Endodermal cell (in vitro differentiated cells): ENCODE measurements around the gene CRELD1. TPM values are rescaled to one million over a fixed set of nuclear protein-coding genes. Genes with fewer than 3 reads are reported as not detected.

Experiments used
- DNase-seq: peaks from one replicate; pipeline ENCODE4 v3.0.0-alpha.2; 2017
- H3K27ac ChIP-seq: 2 replicates; pipeline ENCODE4 v1.5.1; 2013; ENCODE audit warnings: mild to moderate bottlenecking, low read depth, low read length, moderate library complexity
- H3K27me3 ChIP-seq: 2 replicates; pipeline ENCODE4 v1.6.1; 2013; ENCODE audit warnings: mild to moderate bottlenecking, low read length, moderate library complexity; ENCODE audit not compliant: insufficient read depth, control insufficient read depth, poor library complexity, severe bottlenecking
- H3K36me3 ChIP-seq: 2 replicates; pipeline ENCODE4 v1.7.0; 2013; ENCODE audit warnings: mild to moderate bottlenecking, low read length, moderate library complexity; ENCODE audit not compliant: control insufficient read depth, insufficient read depth
- H3K4me1 ChIP-seq: one replicate; pipeline ENCODE4 v1.7.0; 2013; ENCODE audit warnings: low read length; ENCODE audit not compliant: control insufficient read depth, insufficient read depth
- H3K4me3 ChIP-seq: 2 replicates; pipeline ENCODE4 v1.5.1; 2013; ENCODE audit warnings: mild to moderate bottlenecking, low read length, moderate library complexity
- H3K9ac ChIP-seq: 2 replicates; pipeline ENCODE4 v1.6.1; 2013; ENCODE audit warnings: mild to moderate bottlenecking, low read length, moderate library complexity; ENCODE audit not compliant: poor library complexity, severe bottlenecking; ENCODE audit errors: extremely low read depth
- H3K9me3 ChIP-seq: 2 replicates; pipeline ENCODE4 v1.6.1; 2013; ENCODE audit warnings: mild to moderate bottlenecking, low read length, moderate library complexity; ENCODE audit not compliant: control insufficient read depth
- H3K27ac Mint-ChIP-seq: 2 replicates; pipeline ENCODE4 v1.8.0; 2020; ENCODE audit warnings: mixed read lengths
- H3K27me3 Mint-ChIP-seq: 2 replicates; pipeline ENCODE4 v1.8.0; 2021; ENCODE audit warnings: mild to moderate bottlenecking, mixed read lengths; ENCODE audit not compliant: insufficient read depth
- H3K36me3 Mint-ChIP-seq: 2 replicates; pipeline ENCODE4 v1.8.0; 2020; ENCODE audit warnings: low read depth, mixed read lengths
- H3K4me1 Mint-ChIP-seq: 2 replicates; pipeline ENCODE4 v1.8.0; 2020; ENCODE audit warnings: mixed read lengths
- H3K4me3 Mint-ChIP-seq: 2 replicates; pipeline ENCODE4 v1.8.0; 2020; ENCODE audit warnings: mild to moderate bottlenecking, moderate library complexity, mixed read lengths
- H3K9me3 Mint-ChIP-seq: 2 replicates; pipeline ENCODE4 v1.8.0; 2020; ENCODE audit warnings: mild to moderate bottlenecking, mixed read lengths
- WGBS, 2 experiments: methylation state at CpG; one replicate each; pipeline versions ENCODE4 v1.1.5 to v1.1.7; 2013; ENCODE audit warnings: missing lambda C conversion rate in 2 of 2, mixed read lengths in 1 of 2; ENCODE audit not compliant: insufficient coverage in 1 of 2, insufficient read length in 1 of 2; 5-methylcytosine and 5-hydroxymethylcytosine counted together
- total RNA-seq, 2 donors: library from RNA; stranded (reverse); fragmentation: NEBNext Ultra II Directional in 1 of 2; extraction: Animal tissue kit (Norgen Biotek cat#: 25700) in 1 of 2; gene quantifications; 2 replicates in 1 of 2; 3 replicates in 1 of 2; pipeline ENCODE4 v1.2.1, GENCODE V29; 2021
- TF ChIP-seq, protein P1 (sequence below): fragments of 200-600 bp; sonication (generic); conservative IDR thresholded peaks from 2 replicates; pipeline ENCODE4 v1.5.0; 2021; ENCODE audit warnings: antibody characterized with exemption, mild to moderate bottlenecking

The CRELD1 gene
- total RNA-seq, 2 donors from 2014 or later = 35.7 to 43.2 TPM

GRCh38 chr3:9957214-9957613, 23.6 kb downstream of the CRELD1 start:
- Histone ChIP-seq H3K9me3 (no peaks in the 10 kb centered on the region), H3K27me3 (no peaks in the 10 kb centered on the region), H3K9ac (no peak overlapping the region), H3K4me1 (no peaks in the 10 kb centered on the region), H3K27ac (no peak overlapping the region), H3K4me3 (no peak overlapping the region), H3K36me3 (no peaks in the 10 kb centered on the region)
- Mint-ChIP-seq H3K27ac (no peak overlapping the region), H3K4me3 (no peak overlapping the region), H3K27me3 (peaks cover 9% of the 10 kb centered on the region), H3K4me1 (peaks cover 13% of the 10 kb centered on the region), H3K36me3 (peaks cover 5% of the 10 kb centered on the region), H3K9me3 (no peaks in the 10 kb centered on the region)
- 46 to 67% methylated on average over 2 to 4 of the region's 5 CpGs for WGBS, 2 experiments
- TF ChIP-seq, protein P1, sequence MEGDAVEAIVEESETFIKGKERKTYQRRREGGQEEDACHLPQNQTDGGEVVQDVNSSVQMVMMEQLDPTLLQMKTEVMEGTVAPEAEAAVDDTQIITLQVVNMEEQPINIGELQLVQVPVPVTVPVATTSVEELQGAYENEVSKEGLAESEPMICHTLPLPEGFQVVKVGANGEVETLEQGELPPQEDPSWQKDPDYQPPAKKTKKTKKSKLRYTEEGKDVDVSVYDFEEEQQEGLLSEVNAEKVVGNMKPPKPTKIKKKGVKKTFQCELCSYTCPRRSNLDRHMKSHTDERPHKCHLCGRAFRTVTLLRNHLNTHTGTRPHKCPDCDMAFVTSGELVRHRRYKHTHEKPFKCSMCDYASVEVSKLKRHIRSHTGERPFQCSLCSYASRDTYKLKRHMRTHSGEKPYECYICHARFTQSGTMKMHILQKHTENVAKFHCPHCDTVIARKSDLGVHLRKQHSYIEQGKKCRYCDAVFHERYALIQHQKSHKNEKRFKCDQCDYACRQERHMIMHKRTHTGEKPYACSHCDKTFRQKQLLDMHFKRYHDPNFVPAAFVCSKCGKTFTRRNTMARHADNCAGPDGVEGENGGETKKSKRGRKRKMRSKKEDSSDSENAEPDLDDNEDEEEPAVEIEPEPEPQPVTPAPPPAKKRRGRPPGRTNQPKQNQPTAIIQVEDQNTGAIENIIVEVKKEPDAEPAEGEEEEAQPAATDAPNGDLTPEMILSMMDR = no peak
- DNase-seq = no peak

- H3K27me3 Mint-ChIP-seq = no peaks in the 10 kb centered on the region
- WGBS, 2 experiments = 90 to 97% methylated on average over 5 to 6 of the region's 6 CpGs
- H3K4me3 Mint-ChIP-seq = no peak overlapping the region
- H3K36me3 Mint-ChIP-seq = peaks cover 53% of the 10 kb centered on the region
- peaks cover 49% of the 10 kb centered on the region for H3K36me3 ChIP-seq
- no peak overlapping the region for H3K4me3 ChIP-seq
- no peak for DNase-seq
- TF ChIP-seq, protein P1 = no peak
- no peaks in the 10 kb centered on the region for H3K9me3 ChIP-seq
- H3K27me3 ChIP-seq = no peaks in the 10 kb centered on the region
- H3K9me3 Mint-ChIP-seq = no peaks in the 10 kb centered on the region
- H3K27ac Mint-ChIP-seq = no peak overlapping the region
- no peaks in the 10 kb centered on the region for H3K4me1 Mint-ChIP-seq
- H3K9ac ChIP-seq = no peak overlapping the region
- H3K27ac ChIP-seq = no peak overlapping the region
- no peaks in the 10 kb centered on the region for H3K4me1 ChIP-seq
Observed at GRCh38 chr3:9965200-9965875, 31.7 kb downstream of the CRELD1 start.

DNA sequence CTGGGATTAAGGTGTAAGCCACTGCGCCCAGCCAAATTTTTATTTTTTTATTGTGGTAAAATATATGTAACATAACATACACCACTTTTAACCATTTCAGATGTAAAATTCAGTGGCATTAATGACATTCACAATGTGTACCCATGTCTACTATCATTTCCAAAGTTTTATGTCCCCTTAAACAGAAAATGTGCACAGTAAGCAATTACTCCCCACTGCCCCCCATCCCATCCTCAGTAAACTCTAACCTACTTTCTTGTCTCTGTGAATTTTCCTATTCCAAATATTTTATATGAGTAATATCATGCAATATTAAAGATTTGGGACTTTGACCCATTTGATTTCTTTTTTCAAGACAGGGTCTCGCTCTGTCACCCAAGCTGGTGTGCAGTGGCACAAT, 33.2 kb downstream of the CRELD1 start:
- 100% methylated on average over 1 of the region's 2 CpGs; no CpG with 5 or more reads in 1 of the 2 experiments for WGBS, 2 experiments
- TF ChIP-seq, protein P1 = no peak
- no peaks in the 10 kb centered on the region for H3K9me3 Mint-ChIP-seq
- Histone ChIP-seq H3K36me3 (peaks cover 61% of the 10 kb centered on the region), H3K4me1 (no peaks in the 10 kb centered on the region), H3K9me3 (no peaks in the 10 kb centered on the region), H3K4me3 (no peak overlapping the region), H3K9ac (no peak overlapping the region), H3K27me3 (no peaks in the 10 kb centered on the region), H3K27ac (no peak overlapping the region)
- H3K4me1 Mint-ChIP-seq = no peaks in the 10 kb centered on the region
- no peaks in the 10 kb centered on the region for H3K27me3 Mint-ChIP-seq
- no peak overlapping the region for H3K27ac Mint-ChIP-seq
- DNase-seq = no peak
- peaks cover 60% of the 10 kb centered on the region for H3K36me3 Mint-ChIP-seq
- H3K4me3 Mint-ChIP-seq = no peak overlapping the region
